DOHH2 (cell line): ENCODE data around the gene DOCK10.

Experiments used
- H3F3A ChIP-seq: fragments of 200-600 bp; sonication (generic), shearing (Covaris generic); 2 replicates; pipeline ENCODE4 v1.6.0; 2016; ENCODE audit warnings: antibody characterized with exemption, mild to moderate bottlenecking; ENCODE audit not compliant: control insufficient read depth, insufficient read depth
- H3K27ac ChIP-seq: fragments of 200-600 bp; sonication (generic); 2 replicates; pipeline ENCODE4 v1.5.1; 2014; ENCODE audit warnings: low read depth, mild to moderate bottlenecking, low read length, moderate library complexity
- H3K27me3 ChIP-seq: fragments of 200-600 bp; sonication (generic); 2 replicates; pipeline ENCODE4 v1.6.1; 2014; ENCODE audit warnings: mild to moderate bottlenecking, low read length, mixed read lengths; ENCODE audit not compliant: control insufficient read depth
- H3K36me3 ChIP-seq: fragments of 200-600 bp; sonication (generic); 2 replicates; pipeline ENCODE4 v1.6.1; 2014; ENCODE audit warnings: mild to moderate bottlenecking, low read length, moderate library complexity, mixed read lengths; ENCODE audit not compliant: control insufficient read depth
- H3K4me1 ChIP-seq: fragments of 200-600 bp; sonication (generic); 2 replicates; pipeline ENCODE4 v1.6.1; 2014; ENCODE audit warnings: mild to moderate bottlenecking, low read length, mixed read lengths; ENCODE audit not compliant: control insufficient read depth
- H3K4me2 ChIP-seq: fragments of 200-600 bp; sonication (generic); 2 replicates; pipeline ENCODE4 v1.6.0; 2014; ENCODE audit warnings: mild to moderate bottlenecking, low read length, moderate library complexity
- H3K4me3 ChIP-seq: fragments of 200-600 bp; sonication (generic); 2 replicates; pipeline ENCODE4 v1.5.1; 2014; ENCODE audit warnings: mild to moderate bottlenecking, low read length, mixed read lengths
- H3K79me2 ChIP-seq: fragments of 200-600 bp; sonication (generic); 2 replicates; pipeline ENCODE4 v1.6.1; 2014; ENCODE audit warnings: mild to moderate bottlenecking, low read length, mixed read lengths; ENCODE audit not compliant: control insufficient read depth
- H3K9me2 ChIP-seq: fragments of 200-600 bp; sonication (generic); replicated peaks from 2 replicates; pipeline ENCODE4 v1.6.1; 2014; ENCODE audit warnings: mild to moderate bottlenecking, low read length, mixed read lengths; ENCODE audit not compliant: control insufficient read depth
- H3K9me3 ChIP-seq: fragments of 200-600 bp; sonication (generic); 2 replicates; pipeline ENCODE4 v1.6.1; 2014; ENCODE audit warnings: antibody characterized with exemption, low read length, mixed read lengths; ENCODE audit not compliant: control insufficient read depth, insufficient read depth
- H4K20me1 ChIP-seq: fragments of 200-600 bp; sonication (generic); 2 replicates; pipeline ENCODE4 v1.6.0; 2014; ENCODE audit warnings: low read depth, mild to moderate bottlenecking, antibody characterized with exemption, low read length, moderate library complexity; ENCODE audit not compliant: control insufficient read depth, insufficient read depth
- CTCF ChIP-seq: fragments of 200-600 bp; sonication (generic); IDR thresholded peaks from one replicate; pipeline ENCODE4 v1.5.1; 2014; ENCODE audit warnings: antibody characterized with exemption, mild to moderate bottlenecking, low read depth, low read length; ENCODE audit not compliant: poor library complexity, severe bottlenecking
- EZH2phosphoT487 ChIP-seq: fragments of 200-600 bp; sonication (generic); IDR thresholded peaks from 2 replicates; pipeline ENCODE4 v1.6.1; 2017; ENCODE audit warnings: borderline replicate concordance, mild to moderate bottlenecking, antibody characterized with exemption, low read length, moderate library complexity, mixed read lengths

DOCK10 gene

DNA sequence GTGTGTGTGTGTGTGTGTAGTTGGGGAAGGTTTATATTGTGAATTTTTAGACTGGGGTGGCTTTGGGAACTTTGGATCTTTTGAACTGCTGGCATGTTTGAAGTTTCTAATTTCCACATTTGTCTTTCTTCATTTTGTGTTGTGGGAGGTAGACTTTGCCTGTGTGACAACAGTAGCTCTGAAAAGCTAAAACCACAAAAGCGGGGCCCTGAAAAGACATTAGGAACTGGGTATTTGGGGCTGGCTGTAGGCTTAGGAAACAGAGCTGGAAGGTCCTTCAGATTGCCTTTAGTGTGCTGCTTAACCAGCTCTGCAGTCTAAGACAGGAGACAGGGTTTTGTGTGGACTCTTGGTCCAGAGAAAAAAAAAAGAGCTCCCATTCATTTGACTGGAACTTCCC, 27.2 kb upstream of the DOCK10 start:
- Histone ChIP-seq H3K27me3 (no peaks in the 10 kb centered on the region; the same call in 1 of the 2 replicates), H3K4me1 (no peaks in the 10 kb centered on the region), H3K36me3 (no peaks in the 10 kb centered on the region), H3F3A (no peaks in the 10 kb centered on the region), H3K9me3 (no peaks in the 10 kb centered on the region; the same call in 1 of the 2 replicates), H4K20me1 (no peaks in the 10 kb centered on the region), H3K4me3 (no peak overlapping the region), H3K4me2 (no peak overlapping the region), H3K9me2 (no peaks in the 10 kb centered on the region), H3K27ac (no peak overlapping the region), H3K79me2 (no peaks in the 10 kb centered on the region)
- TF ChIP-seq CTCF (no peak), EZH2phosphoT487 (no peak)

DNA sequence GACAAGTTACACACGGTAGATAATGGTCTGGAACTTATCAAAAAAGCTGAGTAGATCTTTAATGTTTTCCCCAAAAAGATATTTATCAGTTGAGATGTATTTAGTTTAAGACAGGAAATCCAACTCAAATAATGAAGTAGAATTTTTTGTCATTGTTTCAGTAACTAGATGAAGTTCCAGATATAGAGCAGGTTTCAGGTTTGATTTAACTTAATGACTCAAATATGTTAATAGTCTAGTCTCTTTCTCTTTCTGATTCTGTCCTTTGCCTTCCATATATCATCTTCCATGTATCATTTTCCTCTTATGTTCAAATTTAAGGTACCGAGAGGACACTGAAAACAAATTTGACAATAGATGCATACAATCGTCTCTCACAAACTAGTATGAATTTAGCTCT, 23.6 kb upstream of the DOCK10 start:
- no peak overlapping the region for H3K4me3 ChIP-seq
- no peaks in the 10 kb centered on the region for H4K20me1 ChIP-seq
- H3K27me3 ChIP-seq, result no peaks in the 10 kb centered on the region
- no peaks in the 10 kb centered on the region for H3K36me3 ChIP-seq
- H3K9me3 ChIP-seq, result no peaks in the 10 kb centered on the region; the same call in 1 of the 2 replicates
- no peaks in the 10 kb centered on the region for H3K4me1 ChIP-seq
- TF ChIP-seq EZH2phosphoT487 (no peak), CTCF (no peak)
- H3F3A ChIP-seq, result no peaks in the 10 kb centered on the region
- no peak overlapping the region for H3K4me2 ChIP-seq
- H3K9me2 ChIP-seq, result no peaks in the 10 kb centered on the region
- no peak overlapping the region for H3K27ac ChIP-seq
- no peaks in the 10 kb centered on the region for H3K79me2 ChIP-seq

DNA sequence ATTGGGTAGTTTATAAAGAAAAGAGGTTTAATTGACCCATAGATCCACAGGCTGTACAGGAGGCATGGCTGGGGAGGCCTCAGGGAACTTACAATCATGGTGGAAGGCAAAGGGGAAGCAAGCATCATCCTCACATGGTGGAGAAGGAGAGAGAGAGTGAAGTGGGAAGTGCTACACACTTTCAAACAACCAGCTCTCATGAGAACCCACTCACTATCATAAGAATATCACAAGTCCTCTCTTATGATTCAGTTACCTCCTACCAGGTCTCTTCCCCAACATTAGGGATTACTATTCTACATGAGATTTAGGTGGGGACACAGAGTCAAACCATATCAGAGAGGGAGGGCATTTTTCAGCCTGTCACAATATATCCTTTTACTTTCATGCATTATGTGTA, 22.7 kb upstream of the DOCK10 start:
- Histone ChIP-seq H3K36me3 (no peaks in the 10 kb centered on the region), H3K9me3 (no peaks in the 10 kb centered on the region; the same call in 1 of the 2 replicates), H3K9me2 (no peaks in the 10 kb centered on the region), H3K27ac (no peak overlapping the region), H3F3A (no peaks in the 10 kb centered on the region), H3K4me1 (no peaks in the 10 kb centered on the region), H3K4me2 (no peak overlapping the region), H3K27me3 (no peaks in the 10 kb centered on the region), H3K79me2 (no peaks in the 10 kb centered on the region), H3K4me3 (no peak overlapping the region), H4K20me1 (no peaks in the 10 kb centered on the region)
- TF ChIP-seq EZH2phosphoT487, result no peak
- TF ChIP-seq CTCF, result no peak

DNA sequence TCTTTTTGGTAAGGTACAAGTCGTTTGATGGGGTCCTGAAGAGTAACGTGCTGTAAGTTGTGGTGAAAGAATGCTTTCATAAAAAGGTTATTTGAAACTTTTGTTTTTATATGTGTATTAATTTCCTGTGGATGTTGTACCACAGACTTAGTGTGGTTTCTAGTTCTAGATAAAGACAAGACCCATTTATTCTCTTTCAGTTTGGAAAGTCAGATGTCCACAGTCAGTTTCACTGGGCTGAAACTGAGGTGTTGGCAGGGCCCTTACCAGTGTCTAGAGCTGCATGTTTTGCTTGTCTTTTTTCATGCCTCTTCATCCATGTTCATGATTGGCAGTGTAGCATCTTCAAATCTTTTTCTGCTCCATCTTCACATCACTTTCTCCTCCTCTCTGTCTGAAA, 22.1 kb upstream of the DOCK10 start:
- no peaks in the 10 kb centered on the region for H3F3A ChIP-seq
- H4K20me1 ChIP-seq, result no peaks in the 10 kb centered on the region
- H3K27ac ChIP-seq, result no peak overlapping the region
- no peak overlapping the region for H3K4me3 ChIP-seq
- no peaks in the 10 kb centered on the region for H3K4me1 ChIP-seq
- H3K36me3 ChIP-seq, result no peaks in the 10 kb centered on the region
- no peaks in the 10 kb centered on the region for H3K27me3 ChIP-seq
- no peaks in the 10 kb centered on the region for H3K9me2 ChIP-seq
- no peaks in the 10 kb centered on the region for H3K79me2 ChIP-seq
- TF ChIP-seq EZH2phosphoT487, result no peak
- TF ChIP-seq CTCF, result no peak
- H3K4me2 ChIP-seq, result no peak overlapping the region
- no peaks in the 10 kb centered on the region; the same call in 1 of the 2 replicates for H3K9me3 ChIP-seq
